Loucy (cell line): ENCODE results near the gene HSBP1L1.

Source experiments
- EZH2phosphoT487 ChIP-seq: fragments of 200-600 bp; IDR thresholded peaks from 2 replicates; pipeline ENCODE4 v1.6.1; 2018; ENCODE audit warnings: antibody characterized with exemption, mild to moderate bottlenecking, moderate library complexity, borderline replicate concordance
- TF ChIP-seq, protein P1 (sequence below): fragments of 200-600 bp; sonication (generic); conservative IDR thresholded peaks from 2 replicates; pipeline ENCODE4 v1.5.1; 2014; ENCODE audit warnings: mild to moderate bottlenecking, antibody characterized with exemption, low read length

GRCh38 chr18:79974025-79974654 is 9.7 kb downstream of the HSBP1L1 start:
- TF ChIP-seq, protein P1, sequence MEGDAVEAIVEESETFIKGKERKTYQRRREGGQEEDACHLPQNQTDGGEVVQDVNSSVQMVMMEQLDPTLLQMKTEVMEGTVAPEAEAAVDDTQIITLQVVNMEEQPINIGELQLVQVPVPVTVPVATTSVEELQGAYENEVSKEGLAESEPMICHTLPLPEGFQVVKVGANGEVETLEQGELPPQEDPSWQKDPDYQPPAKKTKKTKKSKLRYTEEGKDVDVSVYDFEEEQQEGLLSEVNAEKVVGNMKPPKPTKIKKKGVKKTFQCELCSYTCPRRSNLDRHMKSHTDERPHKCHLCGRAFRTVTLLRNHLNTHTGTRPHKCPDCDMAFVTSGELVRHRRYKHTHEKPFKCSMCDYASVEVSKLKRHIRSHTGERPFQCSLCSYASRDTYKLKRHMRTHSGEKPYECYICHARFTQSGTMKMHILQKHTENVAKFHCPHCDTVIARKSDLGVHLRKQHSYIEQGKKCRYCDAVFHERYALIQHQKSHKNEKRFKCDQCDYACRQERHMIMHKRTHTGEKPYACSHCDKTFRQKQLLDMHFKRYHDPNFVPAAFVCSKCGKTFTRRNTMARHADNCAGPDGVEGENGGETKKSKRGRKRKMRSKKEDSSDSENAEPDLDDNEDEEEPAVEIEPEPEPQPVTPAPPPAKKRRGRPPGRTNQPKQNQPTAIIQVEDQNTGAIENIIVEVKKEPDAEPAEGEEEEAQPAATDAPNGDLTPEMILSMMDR, result no peak
- no peak for TF ChIP-seq EZH2phosphoT487
